HepG2 (cell line): Measurements from ENCODE around the gene TNNI2. TPM values are rescaled to one million over a fixed set of nuclear protein-coding genes. Genes with fewer than 3 reads are reported as not detected.

Source experiments
- BHLHE40 ChIP-seq: IDR thresholded peaks from 2 replicates; pipeline ENCODE4 v1.6.1; 2011; ENCODE audit warnings: low read length, improper control_type of control experiment
- DMAP1 ChIP-seq: IDR thresholded peaks from 2 replicates; pipeline ENCODE4 v1.6.1; 2016
- DRAP1 ChIP-seq: IDR thresholded peaks from 2 replicates; pipeline ENCODE4 v1.6.1; 2016; ENCODE audit warnings: missing genetic modification reagents, missing compliant biosample characterization
- DZIP1 ChIP-seq: sonication (generic); formaldehyde crosslinking; IDR thresholded peaks from 2 replicates; pipeline ENCODE4 v1.5.0; 2020; ENCODE audit warnings: mild to moderate bottlenecking, missing genetic modification reagents
- GZF1 ChIP-seq: sonication (generic); formaldehyde crosslinking; IDR thresholded peaks from 2 replicates; pipeline ENCODE4 v1.5.1; 2020; ENCODE audit warnings: mild to moderate bottlenecking, missing genetic modification reagents
- HNRNPL ChIP-seq: fragments of 200-400 bp; formaldehyde crosslinking; IDR thresholded peaks from 2 replicates; pipeline ENCODE4 v1.6.1; 2017; ENCODE audit warnings: mild to moderate bottlenecking, low read depth, low read length
- SMAD3 ChIP-seq: sonication (generic); formaldehyde crosslinking; IDR thresholded peaks from 2 replicates; pipeline ENCODE4 v1.4.0; 2020; ENCODE audit warnings: missing genetic modification reagents
- ZNF230 ChIP-seq: sonication (generic); formaldehyde crosslinking; IDR thresholded peaks from 2 replicates; pipeline ENCODE4 v1.4.0; 2020; ENCODE audit warnings: mild to moderate bottlenecking, missing genetic modification reagents
- ZNF292 ChIP-seq: sonication (generic); formaldehyde crosslinking; IDR thresholded peaks from 2 replicates; pipeline ENCODE4 v1.8.1; 2022; ENCODE audit warnings: mild to moderate bottlenecking, low read depth, missing genetic modification reagents, borderline replicate concordance
- polyA plus RNA-seq, 8 experiments: library from polyadenylated mRNA; depleted of rRNA in 3 of 8; stranded (reverse) in 7 of 8; unstranded in 1 of 8; fragments of >200 nt; fragmentation: Illumina TruSeq in 4 of 8; extraction: Trizol in 4 of 8; gene quantifications; 2 replicates each; pipeline versions ENCODE4 v1.2.1 to v1.2.3, GENCODE V29; 2011 to 2016; ENCODE audit warnings: low read depth in 4 of 8, missing spikeins in 1 of 8, mixed read lengths in 1 of 8; ENCODE audit not compliant: insufficient read depth in 1 of 8
- total RNA-seq, 5 experiments: library from RNA; depleted of rRNA; stranded (reverse); fragments of >200 nt; fragmentation: Illumina TruSeq; extraction: Trizol; gene quantifications; 2 replicates each; pipeline ENCODE4 v1.2.3, GENCODE V29; 2016; ENCODE audit warnings: low read depth in 1 of 5
- TF ChIP-seq, protein P1 (sequence below): sonication (generic); formaldehyde crosslinking; IDR thresholded peaks from 2 replicates; pipeline ENCODE4 v1.5.1; 2020; ENCODE audit warnings: missing genetic modification reagents, mild to moderate bottlenecking, borderline replicate concordance
- TF ChIP-seq, protein P2 (sequence below): sonication (generic); formaldehyde crosslinking; IDR thresholded peaks from 2 replicates; pipeline ENCODE4 v1.8.1; 2023; ENCODE audit warnings: mild to moderate bottlenecking, missing genetic modification reagents, borderline replicate concordance

Gene TNNI2
- total and polyA plus RNA-seq, 2 of the 13 experiments (the other 11 are each of a cell fraction or from before 2014, with no cell fraction given): 7.2 to 12.0 TPM

GRCh38 chr11:1830322-1831223 lies 8.2 kb upstream of the TNNI2 start (continued):
- TF ChIP-seq DZIP1 (CRISPR knock-in tag) (peak; percentile 95; the same call in 1 of the 2 replicates), HNRNPL (0 out of 2 replicates have a peak, but pooled peaks have one; percentile 79), ZNF292 (CRISPR knock-in tag) (peak; percentile 83), SMAD3 (CRISPR knock-in tag) (peak; percentile 29; the same call in 1 of the 2 replicates), BHLHE40 (no peak), GZF1 (peak; percentile 78; the same call in 1 of the 2 replicates), DRAP1 (CRISPR knock-in tag) (peak; percentile 97), DMAP1 (CRISPR knock-in tag) (peak; percentile 59; the same call in 1 of the 2 replicates), ZNF230 (no peak)
- TF ChIP-seq, protein P1, sequence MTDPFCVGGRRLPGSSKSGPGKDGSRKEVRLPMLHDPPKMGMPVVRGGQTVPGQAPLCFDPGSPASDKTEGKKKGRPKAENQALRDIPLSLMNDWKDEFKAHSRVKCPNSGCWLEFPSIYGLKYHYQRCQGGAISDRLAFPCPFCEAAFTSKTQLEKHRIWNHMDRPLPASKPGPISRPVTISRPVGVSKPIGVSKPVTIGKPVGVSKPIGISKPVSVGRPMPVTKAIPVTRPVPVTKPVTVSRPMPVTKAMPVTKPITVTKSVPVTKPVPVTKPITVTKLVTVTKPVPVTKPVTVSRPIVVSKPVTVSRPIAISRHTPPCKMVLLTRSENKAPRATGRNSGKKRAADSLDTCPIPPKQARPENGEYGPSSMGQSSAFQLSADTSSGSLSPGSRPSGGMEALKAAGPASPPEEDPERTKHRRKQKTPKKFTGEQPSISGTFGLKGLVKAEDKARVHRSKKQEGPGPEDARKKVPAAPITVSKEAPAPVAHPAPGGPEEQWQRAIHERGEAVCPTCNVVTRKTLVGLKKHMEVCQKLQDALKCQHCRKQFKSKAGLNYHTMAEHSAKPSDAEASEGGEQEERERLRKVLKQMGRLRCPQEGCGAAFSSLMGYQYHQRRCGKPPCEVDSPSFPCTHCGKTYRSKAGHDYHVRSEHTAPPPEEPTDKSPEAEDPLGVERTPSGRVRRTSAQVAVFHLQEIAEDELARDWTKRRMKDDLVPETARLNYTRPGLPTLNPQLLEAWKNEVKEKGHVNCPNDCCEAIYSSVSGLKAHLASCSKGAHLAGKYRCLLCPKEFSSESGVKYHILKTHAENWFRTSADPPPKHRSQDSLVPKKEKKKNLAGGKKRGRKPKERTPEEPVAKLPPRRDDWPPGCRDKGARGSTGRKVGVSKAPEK (CRISPR knock-in tag): no peak
- TF ChIP-seq, protein P2, sequence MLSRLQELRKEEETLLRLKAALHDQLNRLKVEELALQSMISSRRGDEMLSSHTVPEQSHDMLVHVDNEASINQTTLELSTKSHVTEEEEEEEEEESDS (CRISPR knock-in tag): no peak
